Stimulated activated CD8-positive, alpha-beta memory T cell treated with anti-CD3 and anti-CD28 coated beads, Interleukin-7, amount 100 ng/mL, for 24 hours (primary cell): ENCODE data around the gene IQCH.

Source experiments
- DNase-seq: peaks from one replicate; pipeline ENCODE4 v3.0.0-alpha.2; 2020; ENCODE audit warnings: low read depth

IQCH gene

GRCh38 chr15:67254238-67255175 lies at the start of gene IQCH, which contains the start of gene AAGAB:
TSS of gene IQCH (plus strand) at chr15:67254786. CDS start at chr15:67254897, 111 bp downstream.
TSS of gene AAGAB (minus strand) at chr15:67254661. CDS start at chr15:67254631, 30 bp downstream.
- DNase-seq = peak; percentile 98

GRCh38 chr15:67207555-67208207 lies 46.9 kb upstream of the IQCH start:
- no peak for DNase-seq

- DNase-seq = no peak
Measured at GRCh38 chr15:67208396-67208795, 46.2 kb upstream of the IQCH start.

- DNase-seq = no peak
Measured at GRCh38 chr15:67210555-67211168, 43.9 kb upstream of the IQCH start.

- DNase-seq = no peak
Measured at GRCh38 chr15:67212684-67213367, 41.8 kb upstream of the IQCH start.

- no peak for DNase-seq
Measured at GRCh38 chr15:67215102-67215501, 39.5 kb upstream of the IQCH start.

- no peak for DNase-seq
Measured at GRCh38 chr15:67216859-67217258, 37.7 kb upstream of the IQCH start.

GRCh38 chr15:67218428-67218827 lies 36.2 kb upstream of the IQCH start:
- no peak for DNase-seq

- no peak for DNase-seq
Measured at GRCh38 chr15:67219288-67219687, 35.3 kb upstream of the IQCH start.

GRCh38 chr15:67224889-67225288 lies 29.7 kb upstream of the IQCH start:
- DNase-seq = no peak

GRCh38 chr15:67225336-67225735 lies 29.2 kb upstream of the IQCH start:
- no peak for DNase-seq

- no peak for DNase-seq
Measured at GRCh38 chr15:67227431-67227830, 27.2 kb upstream of the IQCH start.

GRCh38 chr15:67227846-67228245 lies 26.7 kb upstream of the IQCH start:
- DNase-seq = no peak

GRCh38 chr15:67228286-67228685 lies 26.3 kb upstream of the IQCH start:
- no peak for DNase-seq

- no peak for DNase-seq
Measured at GRCh38 chr15:67230504-67230903, 24.1 kb upstream of the IQCH start.

GRCh38 chr15:67232591-67232990 lies 22.0 kb upstream of the IQCH start:
- no peak for DNase-seq

GRCh38 chr15:67240235-67241131 lies 14.1 kb upstream of the IQCH start:
- no peak for DNase-seq

GRCh38 chr15:67241132-67241855 lies 13.3 kb upstream of the IQCH start:
- no peak for DNase-seq

GRCh38 chr15:67242708-67243111 lies 11.9 kb upstream of the IQCH start:
- no peak for DNase-seq

- no peak for DNase-seq
Measured at GRCh38 chr15:67244971-67245478, 9.6 kb upstream of the IQCH start.
